ENCODE measurements around the gene DNAH14.

DNA sequence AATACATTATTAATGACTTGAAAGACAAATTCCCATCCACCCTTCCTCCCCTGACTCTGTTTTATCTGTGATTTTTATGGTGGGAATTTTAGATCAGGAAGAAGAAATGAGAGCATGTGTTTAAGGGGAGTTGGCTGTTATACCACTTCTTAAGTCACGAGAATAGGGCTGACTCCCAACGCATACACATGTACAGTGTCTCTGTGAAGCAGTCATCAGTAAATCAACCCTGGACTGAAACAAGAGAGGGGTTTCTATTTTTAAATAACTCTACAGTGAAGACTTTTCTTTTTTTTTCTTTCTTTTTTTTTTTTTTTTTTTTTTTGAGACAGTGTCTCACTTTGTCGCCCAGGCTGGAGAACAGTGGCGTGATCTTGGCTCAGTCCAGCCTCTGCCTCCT is 392.3 kb downstream of the DNAH14 start:
- TF ChIP-seq POLR2AphosphoS5 (IDR thresholded peaks at IDR 0.05; ENCODE audit: low read depth, low read length) (no peak), POLR2A (IDR thresholded peaks at IDR 0.05; ENCODE audit: low read depth, low read length) (no peak), TAF1 (IDR thresholded peaks at IDR 0.05; ENCODE audit: low read depth, low read length) (no peak), POU2F2 (IDR thresholded peaks at IDR 0.05; ENCODE audit: low read depth, low read length) (no peak), PAX5 (IDR thresholded peaks at IDR 0.05; ENCODE audit: insufficient read depth, low read length, severe bottlenecking) (no peak)
